SIG-M5 (cell line): ENCODE results near the gene SDCCAG8.
A peak's percentile ranks its signal among the peaks of the same experiment; 100 is the strongest.

ENCODE experiments used
- DNase-seq: peaks from one replicate; lab custom pipeline; 2025; lab: John Stamatoyannopoulos, UW

The SDCCAG8 gene

DNA sequence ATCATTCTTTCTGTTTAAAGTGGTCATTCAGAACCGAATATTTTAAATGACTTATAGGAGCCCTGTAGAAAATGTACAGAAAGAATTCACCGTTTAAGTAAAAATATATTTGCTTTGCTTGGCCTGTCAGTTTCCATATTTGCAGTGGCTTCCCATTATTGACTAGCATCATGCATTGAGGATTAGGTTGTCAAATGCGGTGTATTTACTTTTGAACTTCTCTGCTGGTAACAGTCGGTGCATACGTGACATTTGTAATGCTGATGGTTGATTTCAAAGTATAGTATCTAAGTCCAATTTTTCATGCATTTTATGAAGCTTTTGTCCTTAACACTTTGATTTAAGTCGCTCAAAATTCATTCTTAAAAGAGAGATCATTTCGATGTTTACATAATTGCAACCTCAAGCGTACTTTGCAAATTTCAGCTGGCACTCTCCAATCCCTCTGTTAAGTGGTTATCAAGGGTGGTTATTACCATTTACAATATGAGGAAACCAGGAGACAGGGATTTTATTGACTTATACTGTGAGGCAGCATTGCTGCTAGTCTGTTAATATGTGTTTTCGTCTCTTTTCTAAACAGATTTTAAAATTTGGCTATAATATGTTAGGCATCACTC is 201.6 kb downstream of the SDCCAG8 start:
- no peak for DNase-seq

DNA sequence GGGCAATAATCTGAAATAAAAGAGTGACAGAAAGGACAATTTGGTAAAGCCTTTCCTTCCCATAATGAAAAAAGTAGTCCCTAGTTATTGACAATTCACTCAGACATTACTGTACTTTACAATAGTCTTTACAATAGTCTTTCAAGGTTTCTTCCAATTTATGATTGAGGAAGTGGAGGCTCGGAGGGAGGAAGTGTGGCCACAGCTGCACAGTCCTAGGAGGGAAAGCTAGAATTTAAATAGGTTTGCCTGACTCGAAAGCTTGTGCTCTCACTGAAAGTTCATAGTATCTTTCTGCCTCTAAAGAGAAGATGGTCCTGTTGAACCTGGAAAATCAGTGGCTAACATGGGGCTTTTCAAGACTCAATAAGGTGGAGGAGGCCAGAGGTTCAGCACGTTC is 203.2 kb downstream of the SDCCAG8 start:
- DNase-seq, result peak; percentile 59

DNA sequence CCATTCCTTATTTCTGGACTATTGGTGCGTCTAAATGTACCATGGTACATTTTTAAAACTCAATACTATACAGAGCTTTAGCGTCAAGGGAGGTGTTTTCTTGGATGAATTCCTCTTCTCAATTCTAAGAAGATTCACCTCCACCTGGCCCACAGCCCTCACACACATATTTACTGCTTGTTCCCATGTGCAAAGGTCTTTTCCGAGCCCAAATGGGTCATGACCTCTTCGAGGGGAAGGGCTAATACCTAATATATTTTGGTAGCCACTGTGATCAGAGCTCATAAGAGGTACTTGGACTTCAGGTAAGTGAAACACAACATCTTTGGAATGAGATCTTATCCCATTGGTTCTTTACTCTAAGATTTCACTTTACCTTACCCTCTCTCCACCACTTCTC is 205.9 kb downstream of the SDCCAG8 start:
- DNase-seq, result no peak

DNA sequence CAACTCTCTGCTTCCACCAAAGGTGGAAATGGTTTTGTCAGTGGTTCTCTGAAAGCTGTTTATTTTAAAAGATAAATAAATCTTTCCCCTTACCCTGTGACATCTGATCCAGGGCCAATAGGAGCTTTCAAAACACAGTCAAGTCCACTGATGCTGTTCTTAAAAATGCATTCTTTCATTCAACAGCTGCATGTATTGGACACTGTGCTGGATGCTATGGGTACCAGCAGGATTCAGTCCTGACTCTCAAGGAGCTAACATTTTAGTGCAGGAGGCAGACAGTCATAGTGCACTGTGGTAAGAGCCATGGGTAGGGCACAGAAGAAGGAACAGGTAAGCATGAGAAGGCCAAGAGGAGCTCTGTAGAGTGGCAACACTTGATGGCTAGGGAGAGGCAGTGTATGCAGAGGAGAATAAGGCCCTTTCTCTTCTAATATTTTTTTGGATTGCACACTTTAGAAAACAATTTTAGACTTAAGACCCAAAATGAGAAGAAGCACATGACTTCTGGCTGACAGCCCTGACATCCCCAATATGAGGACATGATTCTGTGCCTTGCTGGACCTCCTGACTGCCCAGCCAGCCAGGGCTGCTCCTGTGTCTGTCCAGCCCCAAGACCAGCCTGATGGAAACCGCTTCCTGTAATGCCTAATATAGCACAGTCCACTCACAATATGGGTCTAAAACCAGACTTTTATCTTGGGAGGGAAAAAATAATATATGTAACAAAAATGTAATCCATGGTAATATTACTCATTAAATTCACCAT is 207.3 kb downstream of the SDCCAG8 start:
- no peak for DNase-seq

DNA sequence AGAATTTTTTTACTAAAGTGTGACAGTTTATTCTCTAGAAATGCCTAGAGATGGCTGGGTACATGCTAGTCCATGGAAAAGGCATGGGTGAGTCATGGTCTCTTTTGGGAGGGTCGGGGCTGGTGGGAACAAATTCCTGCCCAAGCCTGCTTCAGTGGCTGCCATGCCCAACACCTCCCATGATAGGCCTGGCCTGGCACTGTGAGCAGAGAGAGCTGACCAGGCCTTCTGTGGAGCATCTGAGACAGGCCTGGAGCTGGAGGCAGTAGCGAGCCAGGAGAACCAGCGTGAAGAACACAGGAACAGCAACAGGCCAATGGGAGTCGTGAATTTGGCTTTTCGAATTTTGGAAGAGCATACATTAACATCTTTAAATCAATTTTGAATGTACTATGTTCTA is 209.2 kb downstream of the SDCCAG8 start:
- DNase-seq, result no peak

DNA sequence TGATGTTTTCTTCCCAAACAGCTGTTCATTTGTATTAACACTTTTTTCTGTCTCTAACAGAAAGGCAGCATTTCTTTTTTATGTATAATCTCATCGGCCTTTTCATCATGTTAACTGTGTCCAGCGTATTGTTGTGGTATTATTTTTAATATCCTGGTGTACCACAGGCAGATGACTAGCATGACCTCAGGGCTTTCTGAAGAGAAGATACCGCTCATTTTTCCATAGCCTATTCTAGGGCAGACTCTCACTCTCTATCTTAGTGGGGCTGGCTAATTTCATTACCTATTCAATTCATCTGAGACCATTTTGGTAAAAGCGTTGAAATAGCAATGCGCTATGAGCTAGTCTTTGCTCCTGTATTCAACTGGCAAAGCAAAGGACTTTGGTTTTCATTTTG is 209.9 kb downstream of the SDCCAG8 start:
- DNase-seq, result no peak

DNA sequence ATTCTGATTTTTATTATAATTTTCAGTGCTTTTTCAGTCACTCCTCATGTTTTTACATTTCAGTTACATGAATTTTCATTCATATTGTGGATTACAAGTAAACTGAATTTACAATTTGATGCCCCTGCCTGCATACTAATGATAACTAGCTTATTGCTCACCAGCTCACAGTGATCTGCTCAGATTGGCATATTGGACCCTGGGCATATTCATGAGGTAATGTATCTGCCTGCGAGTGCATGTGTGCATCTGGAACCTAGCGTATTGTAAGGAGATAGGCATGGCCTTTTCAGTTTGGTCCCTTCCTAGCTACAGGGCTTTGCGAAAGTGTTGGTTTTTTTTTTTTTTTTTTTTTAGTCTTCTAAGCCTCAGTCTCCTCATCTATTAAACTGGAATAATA is 213.7 kb downstream of the SDCCAG8 start:
- no peak for DNase-seq

DNA sequence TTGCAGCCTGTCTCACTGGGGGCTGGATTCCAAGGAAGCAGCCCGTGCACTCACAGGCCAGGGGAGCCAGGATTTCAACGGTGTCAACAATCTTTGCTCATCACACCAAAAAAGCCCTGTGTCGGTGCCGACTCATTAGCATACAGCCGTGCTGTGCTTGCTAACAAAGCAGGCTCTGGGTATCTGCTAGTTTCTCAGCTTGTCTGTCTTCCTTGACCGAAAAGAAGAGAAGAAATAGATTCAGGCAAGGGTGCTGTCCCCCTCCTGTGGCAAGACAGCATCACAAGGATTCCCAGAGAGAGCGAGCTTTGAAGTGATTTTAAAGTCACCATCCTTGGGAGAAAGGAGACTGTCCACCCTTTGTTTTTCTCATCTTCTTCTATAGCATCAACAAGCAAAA is 214.7 kb downstream of the SDCCAG8 start:
- DNase-seq, result no peak

DNA sequence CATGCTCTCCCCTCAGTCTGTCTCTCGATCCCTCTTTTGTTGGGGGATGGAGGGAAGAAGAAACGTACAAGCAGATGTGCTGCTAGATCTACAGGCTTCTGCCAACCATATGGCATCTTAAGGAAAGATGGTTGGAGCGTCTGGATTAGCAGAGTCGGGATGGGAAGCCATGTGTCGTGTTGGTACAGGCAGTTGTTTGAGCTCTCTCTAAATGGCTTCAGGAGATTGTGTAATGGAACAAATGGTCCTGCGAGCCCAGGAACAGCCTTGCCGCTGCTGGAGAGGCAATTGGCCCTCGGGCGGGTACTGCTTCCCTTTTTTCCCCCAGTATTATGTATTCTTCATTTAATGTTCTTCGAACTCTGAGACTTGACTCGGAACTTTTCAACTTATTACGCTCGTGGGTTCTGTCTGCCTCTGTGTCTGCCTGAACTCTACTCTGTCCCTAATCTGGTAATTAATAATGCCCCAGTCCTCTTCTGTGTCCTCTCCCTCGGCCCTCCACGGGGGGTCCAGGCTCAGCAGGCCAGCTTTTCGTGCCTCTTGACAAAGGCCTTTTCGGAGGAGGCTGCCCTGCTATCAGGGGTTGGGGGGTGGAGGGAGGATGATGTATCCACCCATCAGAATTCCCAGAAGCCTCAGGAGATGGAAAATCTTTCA is 215.3 kb downstream of the SDCCAG8 start:
- DNase-seq, result peak; percentile 58

DNA sequence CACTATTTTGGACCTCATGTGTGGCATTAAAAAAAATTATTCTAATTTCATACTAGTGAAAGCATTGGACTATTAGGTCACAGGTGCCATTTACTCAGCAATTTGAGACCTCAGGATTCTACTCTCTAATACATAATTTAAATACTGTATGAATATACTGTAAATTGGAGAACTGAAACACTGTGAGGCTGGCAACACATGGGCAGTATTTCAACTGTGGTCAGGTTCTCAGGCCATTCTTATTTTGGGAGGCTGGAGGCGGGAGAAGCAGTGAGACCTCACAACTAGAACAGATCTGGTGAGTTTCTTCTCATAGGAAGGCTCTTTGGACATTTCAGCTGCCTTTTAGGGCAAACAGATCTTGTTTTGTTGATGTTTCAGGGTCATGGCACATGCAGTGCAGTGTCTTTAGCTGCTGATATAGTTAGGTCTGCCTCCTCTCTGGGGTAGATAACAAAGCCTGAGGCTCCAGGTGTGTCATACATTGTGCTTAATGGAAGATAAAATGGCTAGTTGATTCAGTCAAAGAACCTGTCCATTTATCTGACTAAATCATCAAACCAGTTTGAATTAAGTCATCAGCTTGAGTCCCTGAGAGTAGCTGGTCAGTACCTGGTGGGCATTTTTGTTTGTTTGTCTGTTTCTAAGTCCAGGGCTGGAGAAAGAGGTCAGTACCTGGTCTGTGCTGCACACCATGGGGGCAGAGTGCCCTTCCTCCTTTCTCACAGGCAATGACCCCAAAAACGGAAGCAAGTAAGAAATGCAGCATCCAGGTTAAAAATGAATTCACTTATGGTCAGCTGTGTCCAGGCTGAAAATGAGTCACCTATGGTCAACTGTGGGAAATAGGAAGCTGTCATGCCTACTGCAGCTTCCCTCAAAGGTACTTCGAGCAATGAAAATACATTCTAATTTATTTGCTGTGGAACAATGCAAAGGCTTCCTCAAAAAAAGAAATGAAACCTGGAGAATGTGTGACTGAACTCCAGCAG is 216.2 kb downstream of the SDCCAG8 start:
- DNase-seq, result peak; percentile 15

DNA sequence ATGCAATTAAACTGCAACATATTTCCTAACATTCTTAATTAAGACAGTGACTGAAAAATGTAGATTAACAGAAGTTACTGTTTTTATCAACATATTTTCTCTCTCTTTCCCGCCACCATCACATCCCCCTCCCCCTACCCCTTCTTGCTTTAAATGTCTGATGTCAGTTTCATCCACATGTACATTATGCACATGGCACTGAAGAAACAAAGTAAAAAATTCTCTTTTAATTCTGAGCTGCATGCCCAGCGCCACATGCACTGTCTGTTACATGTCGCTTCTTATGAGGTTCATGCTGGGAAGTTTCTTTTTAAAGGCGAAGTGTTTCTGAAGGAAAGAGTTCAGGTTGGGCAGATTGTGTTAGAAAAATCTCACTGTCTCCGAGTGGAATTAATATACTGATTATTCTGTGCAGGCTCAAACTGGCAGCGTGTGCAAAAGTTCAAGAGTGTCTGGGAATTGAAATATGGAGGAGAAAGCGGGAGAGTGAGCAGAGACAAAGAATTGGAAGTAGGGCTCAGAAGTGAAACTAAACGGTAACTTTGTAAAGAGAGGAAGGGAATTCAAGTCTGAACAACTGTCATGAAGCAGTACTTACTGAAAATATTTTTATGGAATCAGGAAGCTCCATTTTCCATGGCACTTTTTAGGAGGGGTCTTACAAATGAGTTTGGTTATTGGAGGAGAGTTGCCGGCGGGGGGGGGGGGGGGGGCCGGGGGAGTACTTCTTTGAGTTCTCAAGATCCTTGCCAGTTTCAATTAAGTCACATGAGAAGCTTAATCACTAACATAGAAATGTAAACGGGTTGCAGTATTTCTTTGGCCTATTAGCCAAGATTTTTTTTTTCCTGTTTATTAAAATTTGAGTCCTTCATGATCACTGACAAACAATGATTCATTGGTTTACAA is 217.6 kb downstream of the SDCCAG8 start:
- no peak for DNase-seq

DNA sequence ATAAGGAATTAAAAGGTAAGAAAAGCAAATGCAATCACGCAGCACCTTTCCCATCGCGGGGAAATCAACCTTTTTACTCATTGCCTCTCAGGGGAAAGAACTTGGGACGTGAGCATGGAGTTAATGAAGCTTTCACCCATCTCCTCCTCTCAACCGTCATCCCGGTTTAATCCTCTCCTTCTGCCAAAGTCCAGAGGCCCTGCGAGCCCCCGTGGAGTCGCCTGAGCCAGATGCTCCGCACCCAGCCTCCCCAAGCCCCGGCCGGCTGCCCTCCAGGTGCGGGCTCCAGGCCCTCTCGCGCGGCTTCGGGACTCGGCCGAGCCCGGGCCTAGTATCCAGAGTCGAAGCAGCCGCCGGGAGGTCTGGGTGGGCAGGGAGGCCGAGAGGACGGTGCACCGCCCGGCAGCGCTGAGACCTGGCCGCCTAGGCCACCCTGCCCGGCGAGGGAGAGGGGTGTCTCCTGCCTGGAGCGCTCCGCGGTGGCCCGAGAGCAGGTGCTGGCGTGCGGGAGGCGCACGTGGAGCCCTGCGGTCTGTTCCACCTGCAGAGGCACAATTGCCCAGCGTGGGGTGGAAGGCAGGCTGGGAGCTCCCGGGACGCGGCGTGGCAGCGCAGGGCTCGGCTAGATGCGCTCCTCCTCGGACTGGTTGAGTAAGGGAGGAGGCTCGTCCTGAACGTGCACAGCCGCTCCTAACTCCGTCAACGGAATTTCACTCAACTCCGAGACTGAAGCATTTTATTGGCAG is 218.5 kb downstream of the SDCCAG8 start:
- no peak for DNase-seq

DNA sequence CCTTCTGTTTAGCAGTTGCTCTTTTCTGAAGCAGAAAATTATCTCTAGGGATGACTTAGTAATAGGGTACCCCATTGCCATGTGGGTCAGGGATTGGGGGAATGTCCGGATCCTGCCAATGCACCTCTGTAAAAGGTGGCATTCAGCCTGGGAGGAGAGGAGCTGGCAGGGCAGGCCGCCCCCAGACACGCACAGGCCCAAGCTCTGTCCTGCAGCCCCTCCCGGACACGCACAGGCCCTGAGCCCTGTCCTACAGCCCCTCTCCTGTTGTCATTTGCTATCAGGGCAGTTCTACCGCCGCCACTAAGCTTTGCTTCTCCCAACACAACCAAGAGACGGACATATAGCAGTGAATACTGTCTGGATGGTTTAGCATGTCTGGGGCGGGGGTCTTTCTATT is 219.1 kb downstream of the SDCCAG8 start:
- DNase-seq, result no peak

DNA sequence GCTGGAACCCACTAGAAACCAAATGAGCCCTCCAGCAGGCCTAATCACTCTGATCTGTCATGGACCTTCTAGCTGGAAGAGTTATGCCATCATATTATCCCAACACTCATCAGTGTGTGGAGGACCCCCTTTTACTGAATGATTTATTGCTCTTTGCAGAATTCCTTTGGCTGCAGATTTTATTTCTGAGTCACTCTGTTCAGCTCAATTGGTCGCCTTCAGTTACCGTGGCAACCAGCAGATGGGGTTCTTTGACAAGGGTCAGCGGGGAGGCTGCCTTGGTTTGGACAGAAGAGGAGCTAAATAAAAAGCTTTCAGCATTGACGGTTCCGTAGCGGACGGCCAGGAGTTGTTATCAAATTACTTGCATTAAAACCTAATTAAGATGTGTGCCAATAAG is 220.1 kb downstream of the SDCCAG8 start:
- no peak for DNase-seq

DNA sequence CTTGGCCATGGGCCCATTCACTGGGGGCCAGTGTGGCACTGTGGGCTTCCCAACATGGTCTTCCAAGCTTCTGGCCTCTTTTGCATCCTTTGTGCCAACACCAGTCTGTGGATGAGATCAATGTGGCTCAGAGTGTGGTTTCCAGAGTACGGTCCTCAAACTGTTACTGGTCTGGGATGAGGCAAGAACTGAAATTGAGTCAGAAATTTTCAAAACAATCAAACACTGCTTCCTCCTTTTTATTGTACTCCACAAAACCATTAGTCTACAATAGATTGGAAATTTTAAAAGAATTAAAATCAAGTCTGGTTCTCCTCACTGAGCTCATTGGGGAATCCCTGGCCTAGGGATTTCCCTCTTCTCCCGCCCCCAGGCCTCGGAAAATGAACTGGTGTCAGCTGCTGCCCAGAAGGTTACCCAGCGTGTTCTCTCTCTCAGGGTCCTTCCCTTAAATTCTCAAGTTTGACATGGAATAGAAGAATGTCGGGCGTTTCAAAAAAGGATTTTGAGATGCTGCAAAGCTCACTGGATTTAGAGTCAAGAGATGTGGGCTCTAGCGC is 222.0 kb downstream of the SDCCAG8 start:
- DNase-seq, result peak; percentile 80

DNA sequence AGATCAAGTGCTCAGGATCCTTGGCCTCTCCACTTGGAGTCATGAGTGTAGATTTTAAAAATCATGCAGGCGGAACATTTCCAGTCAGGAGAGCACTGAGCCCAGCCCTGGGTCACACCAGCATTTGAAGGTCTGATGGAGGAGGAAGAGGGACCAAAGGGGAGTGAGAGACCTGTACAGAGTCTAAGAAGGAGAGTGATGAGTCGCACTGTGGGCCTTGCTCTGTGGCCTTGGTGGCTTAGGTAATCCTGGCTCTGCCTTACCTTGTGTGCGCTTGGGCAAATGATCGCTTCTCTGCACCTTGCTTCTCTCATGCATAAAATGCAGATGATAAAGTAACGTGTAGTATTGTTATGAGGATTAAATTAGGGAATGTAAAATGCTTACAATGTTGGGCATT is 225.3 kb downstream of the SDCCAG8 start:
- no peak for DNase-seq

DNA sequence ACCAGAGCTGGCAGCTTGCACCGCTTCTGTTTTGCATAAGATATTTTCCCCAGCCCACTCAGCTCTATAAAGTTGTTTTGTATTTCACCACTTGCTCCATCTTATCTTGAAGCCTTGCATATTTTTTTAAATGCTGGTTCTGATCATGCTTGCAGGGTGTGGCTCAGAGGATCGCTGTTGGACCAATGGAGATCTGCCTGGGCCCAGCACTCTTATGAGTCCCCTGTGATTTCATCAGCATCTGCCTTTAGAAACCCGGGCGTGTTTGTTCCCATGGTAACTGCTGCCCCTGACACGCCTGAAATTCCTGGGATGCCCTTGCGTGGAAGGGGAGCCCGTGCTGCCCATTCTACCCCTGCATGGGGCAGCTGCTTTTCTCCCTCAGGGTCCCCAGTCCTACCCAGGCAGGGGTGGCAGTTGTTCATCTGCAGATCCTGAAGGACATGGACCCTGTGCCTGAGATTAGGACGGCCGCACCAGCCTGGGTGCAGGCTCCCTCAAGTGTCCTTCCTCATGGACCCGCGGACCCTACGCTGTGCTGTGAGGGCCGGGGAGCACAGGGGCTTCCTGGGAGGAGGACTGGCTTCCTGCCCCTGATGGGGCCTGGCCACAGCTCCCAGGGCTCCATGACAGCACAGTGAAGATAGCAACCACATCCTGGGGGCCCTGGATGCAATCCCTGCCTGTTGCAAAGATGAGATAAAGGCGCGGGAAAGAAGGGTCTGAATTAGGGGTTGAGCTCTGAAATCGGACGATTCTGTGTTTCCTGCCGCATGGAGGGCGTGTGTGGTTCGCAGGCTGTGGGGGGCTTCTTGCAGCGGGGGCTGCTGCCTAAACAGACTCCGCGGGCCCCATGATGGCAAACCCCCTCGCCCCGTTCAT is 226.5 kb downstream of the SDCCAG8 start:
- DNase-seq, result no peak

DNA sequence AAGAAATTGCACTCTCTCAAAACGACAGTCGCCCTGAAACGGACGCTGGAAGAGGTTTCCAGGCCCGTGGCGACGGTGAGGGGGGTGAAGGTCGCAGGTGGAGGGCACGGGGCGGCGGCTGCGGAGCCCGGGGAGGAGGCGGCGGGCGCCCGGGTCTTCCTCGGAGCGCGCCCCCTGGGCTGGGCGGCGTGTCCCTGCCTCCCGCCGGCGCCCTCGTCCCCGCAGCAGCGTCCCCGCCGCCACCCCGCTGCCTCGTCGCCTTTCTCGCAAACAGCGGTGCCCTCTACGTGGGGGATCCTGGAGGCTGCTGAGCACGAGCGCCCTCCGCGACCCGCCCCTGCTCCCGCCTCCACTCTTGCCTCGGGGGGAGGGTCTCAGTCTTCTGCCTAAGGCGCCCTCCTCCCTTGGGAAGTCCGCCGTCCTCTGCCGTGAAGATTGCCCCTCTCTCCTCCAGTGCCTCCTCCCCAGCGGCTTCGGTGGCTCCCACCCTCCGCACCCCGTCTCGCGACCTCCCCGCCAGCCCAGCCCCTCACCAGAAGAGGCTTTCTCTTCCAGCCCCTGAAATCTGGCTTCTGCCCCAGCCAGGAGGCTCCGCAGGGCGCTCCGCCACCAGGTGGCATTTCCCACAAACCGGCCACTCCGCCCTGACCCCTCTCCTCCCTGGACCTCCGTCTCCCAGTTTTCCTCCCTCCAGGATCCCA is 227.4 kb downstream of the SDCCAG8 start:
- no peak for DNase-seq
